ENCODE results near the gene OR6K2. TPM values are rescaled to one million over a fixed set of nuclear protein-coding genes. Genes with fewer than 3 reads are reported as not detected.
A peak's percentile ranks its signal among the peaks of the same experiment; 100 is the strongest.
"Not testable (repeated sequence)": the region's sequence is repeated elsewhere in the genome, so short reads cannot be mapped to it uniquely, and the experiment has no call there.

The OR6K2 gene
- total and polyA plus RNA-seq, 5 experiments from 2014 or later, result not detected

- DNase-seq (no peak), ATAC-seq (no peak)
- Mint-ChIP-seq H3K9me3 (no peaks in the 10 kb centered on the region), H3K36me3 (no peaks in the 10 kb centered on the region), H3K4me1 (no peaks in the 10 kb centered on the region), H3K27me3 (peaks cover 0 to 4% (median 0%) of the 10 kb centered on the region in 5 donors), H3K27ac (no peak overlapping the region), H3K4me3 (no peak overlapping the region)
- POLR2A ChIA-PET, result no interaction called here
Measured at GRCh38 chr1:158706096-158706495, 5.6 kb upstream of the OR6K2 start.

GRCh38 chr1:158694596-158694995, 5.9 kb downstream of the OR6K2 start:
- POLR2A ChIA-PET, result no interaction called here
- Mint-ChIP-seq H3K36me3 (no peaks in the 10 kb centered on the region), H3K4me3 (no peak overlapping the region), H3K27ac (no peak overlapping the region), H3K9me3 (peaks cover 0 to 8% (median 0%) of the 10 kb centered on the region in 9 donors), H3K27me3 (peaks cover 4 to 17% (median 5%) of the 10 kb centered on the region in 5 donors), H3K4me1 (no peaks in the 10 kb centered on the region)
- no peak for DNase-seq
- ATAC-seq, result no peak

- Mint-ChIP-seq H3K27ac (no peak overlapping the region), H3K4me3 (no peak overlapping the region), H3K4me1 (no peaks in the 10 kb centered on the region), H3K27me3 (peaks cover 2 to 17% (median 7%) of the 10 kb centered on the region in 5 donors), H3K9me3 (peaks cover 0 to 7% (median 0%) of the 10 kb centered on the region in 9 donors), H3K36me3 (no peaks in the 10 kb centered on the region)
- ATAC-seq (no peak), DNase-seq (no peak)
- POLR2A ChIA-PET, result no interaction called here
Measured at GRCh38 chr1:158692356-158692755, 8.1 kb downstream of the OR6K2 start.

GRCh38 chr1:158691907-158692306, 8.5 kb downstream of the OR6K2 start:
- H3K36me3 Mint-ChIP-seq, result no peaks in the 10 kb centered on the region
- no peaks in the 10 kb centered on the region for H3K4me1 Mint-ChIP-seq
- H3K27ac Mint-ChIP-seq, result no peak overlapping the region
- POLR2A ChIA-PET, result no interaction called here
- DNase-seq (no peak), ATAC-seq (no peak)
- peaks cover 2 to 17% (median 8%) of the 10 kb centered on the region in 5 donors for H3K27me3 Mint-ChIP-seq
- no peak overlapping the region for H3K4me3 Mint-ChIP-seq
- peaks cover 0 to 7% (median 0%) of the 10 kb centered on the region in 9 donors for H3K9me3 Mint-ChIP-seq

GRCh38 chr1:158691149-158691548, 9.3 kb downstream of the OR6K2 start:
- H3K36me3 Mint-ChIP-seq, DNase-seq, ATAC-seq, POLR2A ChIA-PET, H3K4me3 Mint-ChIP-seq, H3K27ac Mint-ChIP-seq, H3K9me3 Mint-ChIP-seq, H3K4me1 Mint-ChIP-seq: not testable (repeated sequence)
- H3K27me3 Mint-ChIP-seq, result peaks cover 4 to 17% (median 8%) of the 10 kb centered on the region in 5 donors

GRCh38 chr1:158689875-158690274, 10.6 kb downstream of the OR6K2 start:
- H3K9me3 Mint-ChIP-seq, result peaks cover 0 to 7% (median 0%) of the 10 kb centered on the region in 9 donors
- POLR2A ChIA-PET, result no interaction called here
- no peaks in the 10 kb centered on the region for H3K4me1 Mint-ChIP-seq
- no peak for DNase-seq
- no peak overlapping the region for H3K27ac Mint-ChIP-seq
- H3K36me3 Mint-ChIP-seq, result no peaks in the 10 kb centered on the region
- ATAC-seq, result no peak
- H3K27me3 Mint-ChIP-seq, result peaks cover 5 to 13% (median 7%) of the 10 kb centered on the region in 5 donors
- H3K4me3 Mint-ChIP-seq, result no peak overlapping the region

- Mint-ChIP-seq H3K27me3 (peaks cover 6 to 13% (median 8%) of the 10 kb centered on the region in 5 donors), H3K4me3 (no peak overlapping the region)
- POLR2A ChIA-PET, result no interaction called here
Measured at GRCh38 chr1:158689110-158689509, 11.3 kb downstream of the OR6K2 start.

GRCh38 chr1:158688343-158688742, 12.1 kb downstream of the OR6K2 start:
- H3K9me3 Mint-ChIP-seq, H3K27ac Mint-ChIP-seq, H3K36me3 Mint-ChIP-seq, H3K4me1 Mint-ChIP-seq, ATAC-seq, H3K4me3 Mint-ChIP-seq, DNase-seq, POLR2A ChIA-PET: not testable (repeated sequence)
- peaks cover 6 to 13% (median 11%) of the 10 kb centered on the region in 5 donors for H3K27me3 Mint-ChIP-seq

More at GRCh38 chr1:158689110-158689509, 11.3 kb downstream of the OR6K2 start:
- DNase-seq (no peak), ATAC-seq (no peak)
- Mint-ChIP-seq H3K27ac (no peak overlapping the region), H3K36me3 (no peaks in the 10 kb centered on the region), H3K4me1 (no peaks in the 10 kb centered on the region), H3K9me3 (peaks cover 0 to 7% (median 0%) of the 10 kb centered on the region in 9 donors)

- H3K27me3 Mint-ChIP-seq, result peaks cover 11 to 15% (median 13%) of the 10 kb centered on the region in 5 donors
- no peak for ATAC-seq
- no peak for DNase-seq
- no peaks in the 10 kb centered on the region for H3K4me1 Mint-ChIP-seq
- peaks cover 0 to 7% (median 0%) of the 10 kb centered on the region in 9 donors for H3K9me3 Mint-ChIP-seq
- H3K4me3 Mint-ChIP-seq, result no peak overlapping the region
- H3K27ac Mint-ChIP-seq, result no peak overlapping the region
- POLR2A ChIA-PET, result no interaction called here
- no peaks in the 10 kb centered on the region for H3K36me3 Mint-ChIP-seq
Measured at GRCh38 chr1:158687037-158687436, 13.4 kb downstream of the OR6K2 start.

- POLR2A ChIA-PET, result no interaction called here
- no peak for DNase-seq
- Mint-ChIP-seq H3K27ac (peak within 1 kb of the TSS in 1 of 10 donors; percentile 8), H3K27me3 (peaks cover 13 to 17% (median 15%) of the 10 kb centered on the region in 5 donors), H3K36me3 (no peaks in the 10 kb centered on the region), H3K9me3 (peaks cover 0 to 7% (median 0%) of the 10 kb centered on the region in 9 donors), H3K4me3 (no peak within 1 kb of the TSS), H3K4me1 (no peaks in the 10 kb centered on the region)
- ATAC-seq, result no peak
Measured at GRCh38 chr1:158686111-158687009, 14.1 kb downstream of the OR6K2 start, which contains the start of gene SPTA1. TSS of gene SPTA1 (minus strand) at chr1:158686715. CDS start at chr1:158686517, 198 bp downstream.

- Mint-ChIP-seq H3K9me3 (peaks cover 0 to 2% (median 0%) of the 10 kb centered on the region in 9 donors), H3K4me1 (no peaks in the 10 kb centered on the region), H3K36me3 (no peaks in the 10 kb centered on the region), H3K4me3 (no peak overlapping the region), H3K27ac (no peak overlapping the region), H3K27me3 (peaks cover 13 to 19% (median 15%) of the 10 kb centered on the region in 5 donors)
- POLR2A ChIA-PET, result no interaction called here
- no peak for DNase-seq
- no peak for ATAC-seq
Measured at GRCh38 chr1:158685085-158685484, 15.4 kb downstream of the OR6K2 start.

GRCh38 chr1:158681606-158682005, 18.8 kb downstream of the OR6K2 start:
- ATAC-seq (no peak), DNase-seq (no peak)
- Mint-ChIP-seq H3K36me3 (no peaks in the 10 kb centered on the region), H3K4me1 (no peaks in the 10 kb centered on the region), H3K4me3 (no peak overlapping the region), H3K9me3 (no peaks in the 10 kb centered on the region), H3K27ac (no peak overlapping the region), H3K27me3 (peaks cover 7 to 19% (median 15%) of the 10 kb centered on the region in 5 donors)
- POLR2A ChIA-PET, result no interaction called here

- Mint-ChIP-seq H3K4me1 (no peaks in the 10 kb centered on the region), H3K27me3 (peaks cover 7 to 12% (median 10%) of the 10 kb centered on the region in 5 donors), H3K36me3 (no peaks in the 10 kb centered on the region), H3K27ac (no peak overlapping the region), H3K9me3 (no peaks in the 10 kb centered on the region), H3K4me3 (no peak overlapping the region)
- no peak for ATAC-seq
- POLR2A ChIA-PET, result interaction anchor here (0.6 kb wide), 1 partner anchor 317 kb away, joined by 4 read pairs; no protein-coding TSS in a partner anchor
- no peak for DNase-seq
Measured at GRCh38 chr1:158679289-158679688, 21.2 kb downstream of the OR6K2 start.

All from naive thymus-derived CD8-positive, alpha-beta T cell (primary cell).